C4-2B (cell line): ENCODE measurements around the gene KMT5B.

Experiments
- CTCF ChIP-seq: fragments of 450-650 bp; conservative IDR thresholded peaks from 2 replicates; pipeline ENCODE4 v1.5.1; 2017; ENCODE audit warnings: mild to moderate bottlenecking
- ZFX ChIP-seq: fragments of 450-650 bp; IDR thresholded peaks from 2 replicates; pipeline ENCODE4 v1.6.1; 2017

- no peak for TF ChIP-seq CTCF
- TF ChIP-seq ZFX, result no peak
Observed at GRCh38 chr11:68216171-68216938, 3.3 kb upstream of the KMT5B start.
